ENCODE measurements around the gene BMI1. TPM values are rescaled to one million over a fixed set of nuclear protein-coding genes. Genes with fewer than 3 reads are reported as not detected.

BMI1 gene
- total RNA-seq, 1 experiment from 2014 or later: 124 TPM

- no peaks in the 10 kb centered on the region for H3K9me3 ChIP-seq (ENCODE audit: low read length)
- intact Hi-C loops (cut with micrococcal nuclease): loop anchor here (5.0 kb wide), 1 partner anchor 84 kb away; no protein-coding TSS in a partner anchor
- no peak overlapping the region for H3K27ac ChIP-seq (ENCODE audit: low read length)
- ChIA-PET CTCF (no interaction called here), POLR2A (ENCODE audit: unreplicated experiment) (no interaction called here)
- H3K27me3 ChIP-seq (ENCODE audit: low read length): no peaks in the 10 kb centered on the region
- H3K9me2 ChIP-seq (replicated peaks; ENCODE audit: low read length): no peaks in the 10 kb centered on the region
- peaks cover 22% of the 10 kb centered on the region for H3K4me1 ChIP-seq (ENCODE audit: insufficient read depth, low read length)
- H3K9ac ChIP-seq (ENCODE audit: low read length): no peak overlapping the region
- no peak overlapping the region for H3K4me2 ChIP-seq (ENCODE audit: low read length)
- TF ChIP-seq EZH2 (IDR thresholded peaks at IDR 0.05; ENCODE audit: low read length, unreplicated experiment): no peak
- no peak for TF ChIP-seq CTCF (conservative IDR thresholded peaks at IDR 0.05; ENCODE audit: low read depth, low read length)
- TF ChIP-seq EZH2phosphoT487 (IDR thresholded peaks at IDR 0.05; ENCODE audit: borderline replicate concordance, low read length): no peak
- H4K20me1 ChIP-seq (ENCODE audit: low read length): no peaks in the 10 kb centered on the region
- H3F3A ChIP-seq (ENCODE audit: low read length, unreplicated experiment): no peaks in the 10 kb centered on the region
- no peak for ATAC-seq
- no peaks in the 10 kb centered on the region for H3K36me3 ChIP-seq (ENCODE audit: low read depth, low read length)
- peaks cover 7% of the 10 kb centered on the region; the same call in 1 of the 2 replicates for H3K79me2 ChIP-seq (ENCODE audit: low read length)
- H3K4me3 ChIP-seq (ENCODE audit: low read length): no peak overlapping the region
- no TSS peak for BruUV-seq (replicated peaks)
- no peak overlapping the region for H2AFZ ChIP-seq (ENCODE audit: low read length)
- DNase-seq: no peak
Measured at GRCh38 chr10:22343731-22344130, 22.8 kb downstream of the BMI1 start.

DNA sequence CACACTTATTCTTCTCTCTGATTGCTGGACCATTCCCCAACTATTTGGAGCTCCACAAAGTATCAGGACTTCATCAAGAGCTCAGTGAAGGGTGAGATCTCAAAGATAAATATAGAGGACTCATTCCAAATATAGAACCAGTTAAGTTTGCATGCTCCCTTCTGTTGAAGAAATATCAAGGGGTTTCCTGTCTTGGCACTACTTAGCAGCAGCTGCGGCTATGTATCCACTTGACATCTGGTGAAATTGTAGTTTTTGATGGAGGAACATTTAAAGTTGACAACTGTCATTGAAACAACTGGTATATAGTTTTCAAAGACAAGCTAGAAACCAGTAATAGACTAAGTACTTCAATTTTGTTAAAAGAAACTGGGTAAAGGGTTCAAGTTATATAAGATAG, 23.4 kb downstream of the BMI1 start:
- intact Hi-C loops (cut with micrococcal nuclease): loop anchor here (5.0 kb wide), 1 partner anchor 83 kb away; no protein-coding TSS in a partner anchor
- no peak overlapping the region for H2AFZ ChIP-seq (ENCODE audit: low read length)
- H3K9me2 ChIP-seq (replicated peaks; ENCODE audit: low read length): no peaks in the 10 kb centered on the region
- no peaks in the 10 kb centered on the region for H3K36me3 ChIP-seq (ENCODE audit: low read depth, low read length)
- no peaks in the 10 kb centered on the region for H3K27me3 ChIP-seq (ENCODE audit: low read length)
- ATAC-seq (no peak), DNase-seq (no peak)
- ChIA-PET POLR2A (ENCODE audit: unreplicated experiment) (no interaction called here), CTCF (no interaction called here)
- no peaks in the 10 kb centered on the region for H3K9me3 ChIP-seq (ENCODE audit: low read length)
- TF ChIP-seq EZH2phosphoT487 (IDR thresholded peaks at IDR 0.05; ENCODE audit: borderline replicate concordance, low read length) (no peak), EZH2 (IDR thresholded peaks at IDR 0.05; ENCODE audit: low read length, unreplicated experiment) (no peak), CTCF (conservative IDR thresholded peaks at IDR 0.05; ENCODE audit: low read depth, low read length) (no peak)
- no peak overlapping the region for H3K4me3 ChIP-seq (ENCODE audit: low read length)
- peaks cover 7% of the 10 kb centered on the region; the same call in 1 of the 2 replicates for H3K79me2 ChIP-seq (ENCODE audit: low read length)
- peaks cover 17% of the 10 kb centered on the region for H3K4me1 ChIP-seq (ENCODE audit: insufficient read depth, low read length)
- no peak overlapping the region for H3K27ac ChIP-seq (ENCODE audit: low read length)
- no peaks in the 10 kb centered on the region for H4K20me1 ChIP-seq (ENCODE audit: low read length)
- no peaks in the 10 kb centered on the region for H3F3A ChIP-seq (ENCODE audit: low read length, unreplicated experiment)
- BruUV-seq (replicated peaks): no TSS peak
- H3K9ac ChIP-seq (ENCODE audit: low read length): no peak overlapping the region
- H3K4me2 ChIP-seq (ENCODE audit: low read length): no peak overlapping the region

GRCh38 chr10:22344781-22345300, 23.9 kb downstream of the BMI1 start:
- POLR2A ChIA-PET (ENCODE audit: unreplicated experiment): no interaction called here
- H3F3A ChIP-seq (ENCODE audit: low read length, unreplicated experiment): no peaks in the 10 kb centered on the region
- H3K27ac ChIP-seq (ENCODE audit: low read length): no peak overlapping the region
- ATAC-seq: no peak
- H3K4me1 ChIP-seq (ENCODE audit: insufficient read depth, low read length): peaks cover 11% of the 10 kb centered on the region
- peaks cover 7% of the 10 kb centered on the region; the same call in 1 of the 2 replicates for H3K79me2 ChIP-seq (ENCODE audit: low read length)
- H3K4me2 ChIP-seq (ENCODE audit: low read length): no peak overlapping the region
- H3K9me3 ChIP-seq (ENCODE audit: low read length): no peaks in the 10 kb centered on the region
- intact Hi-C loops (cut with micrococcal nuclease): loop anchor here (5.0 kb wide), 1 partner anchor 82 kb away; no protein-coding TSS in a partner anchor
- CTCF ChIA-PET: no interaction called here
- no peak overlapping the region for H3K9ac ChIP-seq (ENCODE audit: low read length)
- H3K36me3 ChIP-seq (ENCODE audit: low read depth, low read length): no peaks in the 10 kb centered on the region
- H2AFZ ChIP-seq (ENCODE audit: low read length): no peak overlapping the region
- TF ChIP-seq EZH2phosphoT487 (IDR thresholded peaks at IDR 0.05; ENCODE audit: borderline replicate concordance, low read length) (no peak), CTCF (conservative IDR thresholded peaks at IDR 0.05; ENCODE audit: low read depth, low read length) (no peak), EZH2 (IDR thresholded peaks at IDR 0.05; ENCODE audit: low read length, unreplicated experiment) (no peak)
- H4K20me1 ChIP-seq (ENCODE audit: low read length): no peaks in the 10 kb centered on the region
- no peaks in the 10 kb centered on the region for H3K27me3 ChIP-seq (ENCODE audit: low read length)
- no peak for DNase-seq
- H3K4me3 ChIP-seq (ENCODE audit: low read length): no peak overlapping the region
- BruUV-seq (replicated peaks): no TSS peak
- no peaks in the 10 kb centered on the region for H3K9me2 ChIP-seq (replicated peaks; ENCODE audit: low read length)

All from PC-3 (cell line).